HuH-7.5 (cell line): ENCODE measurements around the gene GALNT15.

ENCODE experiments used
- DNase-seq: peaks from one replicate; pipeline ENCODE4 v3.0.0; 2011; ENCODE audit warnings: low spot score

The GALNT15 gene, protein sequence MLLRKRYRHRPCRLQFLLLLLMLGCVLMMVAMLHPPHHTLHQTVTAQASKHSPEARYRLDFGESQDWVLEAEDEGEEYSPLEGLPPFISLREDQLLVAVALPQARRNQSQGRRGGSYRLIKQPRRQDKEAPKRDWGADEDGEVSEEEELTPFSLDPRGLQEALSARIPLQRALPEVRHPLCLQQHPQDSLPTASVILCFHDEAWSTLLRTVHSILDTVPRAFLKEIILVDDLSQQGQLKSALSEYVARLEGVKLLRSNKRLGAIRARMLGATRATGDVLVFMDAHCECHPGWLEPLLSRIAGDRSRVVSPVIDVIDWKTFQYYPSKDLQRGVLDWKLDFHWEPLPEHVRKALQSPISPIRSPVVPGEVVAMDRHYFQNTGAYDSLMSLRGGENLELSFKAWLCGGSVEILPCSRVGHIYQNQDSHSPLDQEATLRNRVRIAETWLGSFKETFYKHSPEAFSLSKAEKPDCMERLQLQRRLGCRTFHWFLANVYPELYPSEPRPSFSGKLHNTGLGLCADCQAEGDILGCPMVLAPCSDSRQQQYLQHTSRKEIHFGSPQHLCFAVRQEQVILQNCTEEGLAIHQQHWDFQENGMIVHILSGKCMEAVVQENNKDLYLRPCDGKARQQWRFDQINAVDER

DNA sequence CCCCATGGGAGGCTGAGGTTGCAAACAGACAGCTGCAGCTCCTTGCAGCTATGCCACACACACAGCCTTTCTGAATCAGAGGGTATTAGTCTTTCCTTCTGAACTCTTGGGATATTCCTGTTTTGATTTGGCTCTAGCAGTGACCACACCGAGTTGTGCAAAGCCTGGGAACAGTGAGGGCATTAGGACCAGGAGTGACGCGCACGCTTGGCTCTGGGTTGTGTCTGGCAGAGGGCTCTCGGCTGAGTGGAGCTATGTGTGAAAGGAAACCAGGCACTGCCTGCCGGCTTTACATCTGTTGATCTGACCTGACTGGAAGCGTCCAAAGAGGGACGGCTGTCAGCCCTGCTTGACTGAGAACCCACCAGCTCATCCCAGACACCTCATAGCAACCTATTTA lies at the start of gene GALNT15:
TSS of gene GALNT15 (plus strand) at position 292 of the 400 bp plus-strand sequence. CDS start 472 bp downstream, outside the sequence.
- no peak for DNase-seq

DNA sequence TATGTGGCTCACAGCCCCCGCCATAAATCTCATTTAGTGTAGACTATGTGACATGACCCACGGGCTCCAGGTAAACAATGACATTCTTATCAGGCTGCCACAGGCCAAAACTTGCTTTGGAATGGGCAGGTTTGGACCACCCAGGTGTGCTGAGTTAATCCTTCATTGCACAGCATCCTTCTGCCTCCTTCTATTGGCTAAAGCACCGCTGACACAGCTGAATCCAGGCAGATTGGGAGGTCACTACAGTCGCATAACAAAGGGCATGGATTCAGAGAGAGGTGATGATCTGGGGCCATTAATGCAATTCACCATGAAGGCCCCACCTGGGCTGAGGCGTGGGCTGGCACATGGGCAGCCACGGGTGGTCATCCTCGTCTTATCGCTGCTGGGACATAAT lies 47.8 kb upstream of the GALNT15 start:
- no peak for DNase-seq

DNA sequence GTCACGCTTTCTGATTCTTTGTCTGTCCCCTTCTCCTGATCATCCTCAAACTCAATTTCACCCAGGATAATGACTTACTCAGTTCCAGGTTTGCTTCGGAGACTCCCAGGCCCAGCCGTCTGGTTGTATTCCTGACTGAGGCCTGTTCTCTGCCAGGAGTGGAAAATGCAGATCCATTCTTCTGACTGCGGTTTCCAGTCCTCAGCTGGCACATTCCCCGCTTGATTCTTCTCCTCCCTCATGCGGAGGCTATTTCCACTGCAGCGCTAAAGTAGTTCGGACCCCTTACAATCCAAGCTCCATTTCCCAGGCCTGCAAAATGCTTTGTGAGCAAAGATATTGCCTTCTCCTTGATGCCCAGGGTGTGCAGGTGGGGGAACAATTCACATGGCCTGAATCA lies 47.2 kb upstream of the GALNT15 start:
- DNase-seq, result no peak

DNA sequence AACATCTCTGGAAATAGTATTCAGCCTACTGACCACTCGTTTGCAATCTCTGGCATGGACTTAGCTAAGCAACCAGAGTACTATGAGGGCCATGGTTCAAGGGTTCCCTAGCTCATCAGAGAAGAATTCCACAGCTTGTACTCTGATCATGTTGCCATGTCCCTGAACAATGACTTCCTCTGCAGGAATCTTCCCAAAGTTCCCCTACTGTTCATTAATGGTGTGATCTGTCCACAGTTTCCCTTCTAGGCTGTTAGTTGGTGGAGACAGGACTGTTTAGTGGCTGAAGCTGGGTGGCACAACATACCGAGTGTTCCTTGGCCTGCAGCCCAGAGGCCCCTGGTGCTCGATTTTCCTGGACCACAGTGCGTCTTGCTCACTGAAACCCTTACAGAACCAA lies 44.4 kb upstream of the GALNT15 start:
- no peak for DNase-seq

DNA sequence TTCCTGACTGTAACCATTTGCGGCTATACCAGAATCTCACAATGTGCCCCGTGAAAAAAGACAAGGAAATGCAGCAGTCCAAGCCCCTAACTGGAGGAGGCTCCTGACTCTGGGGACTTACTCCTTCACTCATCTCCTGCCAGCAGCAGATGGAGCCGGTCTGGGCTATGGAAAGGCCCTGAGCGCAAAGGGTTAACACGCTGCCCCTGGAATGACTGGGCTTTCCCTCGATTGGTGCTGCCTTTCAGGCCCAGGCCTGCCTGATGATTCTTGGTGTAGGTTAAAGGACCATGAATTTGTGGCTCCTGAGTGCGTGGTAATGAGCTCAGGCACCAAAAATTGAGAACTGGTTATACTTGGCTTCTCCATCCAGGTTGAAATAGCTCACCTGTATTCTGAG lies 42.3 kb upstream of the GALNT15 start:
- DNase-seq, result no peak

DNA sequence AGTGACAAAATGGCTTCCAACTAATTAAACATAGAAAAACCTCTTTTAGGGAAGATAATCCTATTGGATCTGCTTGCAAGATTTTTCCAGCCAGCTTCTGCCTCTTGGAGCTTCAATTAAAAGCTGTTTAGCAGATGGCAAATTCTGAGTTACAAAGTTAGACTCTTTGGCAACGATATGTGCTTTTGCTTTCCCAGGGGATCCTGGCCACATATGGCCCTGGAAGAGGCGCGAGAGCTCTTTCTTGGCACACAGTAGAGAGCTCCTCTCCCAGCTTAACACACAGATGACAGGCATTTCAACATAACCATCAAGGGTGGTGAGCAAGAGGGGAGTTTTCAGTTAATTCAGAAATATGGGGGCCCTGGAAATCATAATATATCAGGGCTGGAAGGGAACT lies 41.6 kb upstream of the GALNT15 start:
- DNase-seq, result no peak

DNA sequence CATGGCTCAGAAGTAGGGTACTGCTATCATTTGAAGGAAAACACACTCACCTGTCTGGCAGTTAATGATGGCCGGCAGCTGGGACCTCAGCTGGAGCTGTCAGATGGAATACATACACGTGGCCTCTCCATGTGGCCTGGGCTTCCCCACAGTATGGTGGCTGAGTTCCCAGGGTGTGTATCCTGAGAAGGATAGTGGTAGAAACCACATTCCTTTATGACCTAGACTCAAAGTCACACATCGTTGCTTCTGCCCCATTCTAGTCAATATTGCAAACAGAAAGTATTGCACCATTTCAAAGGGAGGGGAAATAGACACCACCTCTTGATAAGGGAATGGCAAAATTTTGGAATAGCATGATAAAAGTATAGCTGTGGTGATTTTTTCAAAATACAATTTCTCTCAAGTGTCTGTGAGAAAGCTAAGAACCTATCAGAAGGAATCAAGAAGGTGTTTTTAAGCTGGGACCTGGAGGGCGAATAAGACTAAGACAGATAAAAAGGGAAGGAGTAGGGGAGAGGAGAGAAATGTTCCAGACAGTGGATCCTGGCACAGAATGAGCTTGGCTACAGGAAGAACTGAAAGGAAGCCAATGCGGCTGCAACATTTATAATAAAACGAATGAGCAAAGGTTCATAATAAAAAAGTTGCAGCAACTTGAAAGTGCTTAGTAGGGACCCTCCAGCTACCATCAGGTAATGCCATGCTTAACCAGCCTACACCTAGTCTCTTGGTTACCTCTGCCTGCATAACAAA lies 40.1 kb upstream of the GALNT15 start:
- DNase-seq, result no peak

DNA sequence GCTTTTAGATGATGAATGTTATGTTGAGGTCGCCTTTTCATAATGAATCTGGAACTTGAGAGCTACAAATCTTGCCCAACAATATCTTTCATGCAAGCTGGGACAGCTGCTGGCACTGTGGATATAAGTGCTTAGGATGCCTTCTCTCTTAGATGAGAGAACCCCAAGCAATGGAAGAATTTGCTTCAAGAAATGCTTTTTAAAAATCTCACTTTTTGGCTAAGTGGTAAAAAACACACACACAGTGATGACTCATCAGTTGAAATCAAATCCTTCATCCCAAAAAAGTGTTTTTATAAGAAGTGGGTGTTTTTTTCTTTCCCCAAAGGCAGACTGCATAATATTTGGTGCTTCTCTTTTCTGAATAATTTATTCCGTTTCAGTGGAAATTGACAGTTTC lies 38.4 kb upstream of the GALNT15 start:
- DNase-seq, result no peak

DNA sequence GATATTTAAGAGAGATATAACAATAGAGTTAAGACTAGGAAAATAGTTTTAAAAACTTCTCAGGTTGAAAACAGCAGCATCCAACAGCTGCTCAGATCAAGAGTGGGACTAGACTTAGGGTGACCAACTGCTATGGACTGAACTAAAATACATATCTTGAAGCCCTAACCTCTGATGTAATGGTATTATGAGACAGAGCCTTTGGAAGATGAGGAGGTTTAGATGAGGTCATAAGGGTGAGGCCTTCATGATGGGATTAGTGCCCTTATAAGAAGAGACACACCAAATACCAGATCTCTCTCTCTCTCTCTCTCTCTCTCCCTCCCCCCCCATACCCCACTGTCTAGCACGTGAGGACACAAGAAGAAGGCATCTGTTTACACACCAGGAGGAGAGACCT lies 37.4 kb upstream of the GALNT15 start:
- DNase-seq, result no peak

DNA sequence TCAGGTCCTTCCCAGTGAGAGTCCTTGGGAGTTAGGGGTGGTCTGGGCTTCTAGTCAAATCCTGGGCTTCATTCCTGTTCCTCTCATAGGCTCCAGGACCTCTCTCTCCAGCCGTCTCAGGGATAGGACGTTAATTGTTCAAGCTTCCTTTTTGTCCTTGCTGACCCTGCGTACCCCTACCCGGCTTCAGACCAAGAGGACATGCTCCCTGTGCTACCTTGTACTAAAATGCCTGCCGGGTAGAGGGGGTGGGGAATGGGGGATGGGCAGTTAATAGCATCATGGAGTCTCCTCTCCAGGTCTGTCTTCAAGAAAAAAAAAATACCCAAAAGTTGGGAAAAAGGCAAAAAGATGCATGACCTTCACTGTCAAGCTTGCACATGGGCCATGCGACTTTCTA lies 36.5 kb upstream of the GALNT15 start:
- no peak for DNase-seq

DNA sequence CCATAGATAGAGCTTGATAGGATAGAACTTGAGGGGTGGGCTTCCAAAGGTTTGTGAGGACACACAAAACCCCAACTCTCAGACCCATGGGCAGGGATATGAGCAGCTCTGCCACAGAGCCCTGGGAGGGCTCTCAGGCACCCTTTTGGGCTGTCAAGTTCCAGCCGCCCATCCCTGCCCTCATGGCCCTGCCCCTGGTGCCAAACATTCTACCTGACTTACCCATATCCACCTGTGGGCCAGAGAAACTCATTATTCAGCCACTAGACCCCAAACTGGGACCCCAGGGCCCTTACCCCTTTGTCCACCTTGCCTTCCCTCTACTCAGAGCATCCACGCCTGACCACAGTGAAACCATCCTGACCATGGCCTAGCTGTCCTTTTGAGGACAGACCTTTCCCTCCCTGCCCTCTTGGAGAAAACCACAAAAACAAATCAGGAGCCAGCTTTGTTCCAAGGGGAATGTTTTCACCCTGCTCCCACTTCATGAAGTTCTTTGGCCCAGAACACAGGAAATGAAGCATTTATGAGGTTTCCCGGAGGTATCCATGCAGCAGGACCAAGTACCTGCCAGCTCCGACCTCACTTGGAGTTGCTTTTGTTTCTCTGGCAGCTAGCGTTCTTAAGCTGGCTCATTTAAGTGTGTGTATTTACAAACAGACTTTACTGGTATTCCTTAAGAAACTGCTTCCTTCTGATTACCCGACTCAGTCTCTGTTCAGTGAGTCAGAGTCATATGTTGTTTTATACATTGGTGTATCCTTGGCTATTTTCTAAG lies 34.2 kb upstream of the GALNT15 start:
- no peak for DNase-seq

DNA sequence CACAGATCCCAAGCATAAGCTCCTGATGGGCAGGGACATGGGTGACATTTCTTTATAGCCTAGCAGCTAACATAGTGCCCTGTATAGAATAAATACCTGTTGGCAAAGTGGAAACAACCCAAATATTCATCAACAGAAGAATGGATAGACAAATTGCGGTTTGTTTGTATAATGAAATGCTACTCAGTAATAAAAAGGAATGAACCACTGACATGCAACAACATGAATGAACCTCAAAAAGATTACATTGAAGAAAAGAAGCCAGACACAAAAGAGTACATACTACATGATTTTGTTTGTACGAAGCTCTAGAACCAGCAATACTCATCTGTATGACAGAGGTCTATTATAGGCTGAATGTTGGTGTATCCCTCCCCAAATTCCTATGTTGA lies 33.6 kb upstream of the GALNT15 start:
- no peak for DNase-seq

DNA sequence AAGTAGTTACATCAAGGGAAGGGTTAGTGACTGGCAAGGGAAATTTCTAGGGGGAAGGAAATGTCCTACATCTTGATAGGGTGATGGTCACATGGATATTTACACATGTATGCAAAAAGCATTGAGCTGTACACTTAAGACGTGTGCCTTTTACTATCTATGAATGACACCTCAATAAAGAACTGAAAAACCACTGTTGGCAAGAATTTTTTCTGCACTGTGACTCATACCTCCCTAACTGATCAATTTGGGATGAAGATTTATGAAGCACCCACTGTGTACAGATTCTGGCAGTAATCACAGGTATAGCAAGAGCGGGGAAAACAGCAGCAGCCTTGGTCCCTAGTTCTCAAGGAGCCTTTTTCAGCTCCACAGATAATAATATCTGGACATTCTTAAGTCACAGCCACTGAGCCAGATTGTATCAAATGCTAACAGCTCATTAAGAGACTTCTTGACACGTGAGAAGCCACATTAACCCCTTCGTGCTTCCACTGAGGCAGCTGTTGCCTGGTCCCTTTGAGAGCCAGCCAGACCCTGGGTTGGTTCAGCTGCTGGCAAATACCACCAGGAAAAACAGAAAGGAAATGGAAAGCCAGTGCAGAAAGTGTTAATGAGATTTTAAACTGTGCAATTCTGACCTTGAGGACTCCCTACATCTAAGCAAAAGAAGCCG lies 32.0 kb upstream of the GALNT15 start:
- no peak for DNase-seq

DNA sequence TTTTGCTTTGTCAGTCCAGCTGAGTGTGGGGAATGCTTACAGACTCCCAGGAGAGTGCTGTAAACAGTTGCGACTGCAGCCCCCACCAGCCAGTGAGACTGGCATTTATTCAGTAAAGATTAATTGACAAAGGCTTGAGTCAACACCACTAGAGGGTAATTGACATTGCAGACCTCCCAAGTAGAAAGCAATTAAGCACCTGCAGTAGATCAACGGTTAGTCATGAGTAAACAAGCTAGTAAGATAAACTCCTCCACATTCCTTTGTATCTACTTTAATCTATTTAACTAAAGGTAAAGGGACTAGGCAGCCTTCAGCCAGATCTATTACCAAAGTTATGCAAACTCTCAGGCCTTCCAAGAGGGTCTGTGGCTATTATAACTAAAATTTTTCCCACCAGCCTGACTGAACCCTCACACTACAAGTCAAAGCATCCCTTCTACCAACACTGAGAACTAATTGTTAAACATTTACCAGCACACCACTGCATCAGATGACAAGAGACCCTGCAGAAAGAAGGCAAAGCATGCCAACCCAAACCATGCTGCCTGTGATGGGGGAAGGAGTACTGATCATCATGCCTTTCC lies 30.5 kb upstream of the GALNT15 start:
- DNase-seq, result no peak

DNA sequence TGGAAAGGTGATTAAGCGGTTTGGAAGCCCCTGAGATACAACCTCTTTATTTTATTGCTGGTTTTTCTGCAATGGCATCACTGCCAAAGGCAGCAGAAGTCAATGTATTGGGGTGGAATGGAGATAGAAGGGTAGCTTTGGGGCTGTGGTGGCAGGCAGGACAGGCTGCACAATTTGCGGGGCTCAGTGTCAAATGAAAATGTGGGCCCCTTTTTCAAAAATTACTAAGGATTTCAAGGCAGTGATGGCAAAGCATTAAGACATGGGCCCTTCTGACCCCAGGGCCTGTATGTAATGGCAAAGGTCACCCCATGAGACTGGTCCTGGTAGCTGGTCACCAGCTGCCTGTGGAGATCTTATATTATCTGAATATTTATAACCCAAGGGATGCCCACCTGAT lies 29.3 kb upstream of the GALNT15 start:
- no peak for DNase-seq

DNA sequence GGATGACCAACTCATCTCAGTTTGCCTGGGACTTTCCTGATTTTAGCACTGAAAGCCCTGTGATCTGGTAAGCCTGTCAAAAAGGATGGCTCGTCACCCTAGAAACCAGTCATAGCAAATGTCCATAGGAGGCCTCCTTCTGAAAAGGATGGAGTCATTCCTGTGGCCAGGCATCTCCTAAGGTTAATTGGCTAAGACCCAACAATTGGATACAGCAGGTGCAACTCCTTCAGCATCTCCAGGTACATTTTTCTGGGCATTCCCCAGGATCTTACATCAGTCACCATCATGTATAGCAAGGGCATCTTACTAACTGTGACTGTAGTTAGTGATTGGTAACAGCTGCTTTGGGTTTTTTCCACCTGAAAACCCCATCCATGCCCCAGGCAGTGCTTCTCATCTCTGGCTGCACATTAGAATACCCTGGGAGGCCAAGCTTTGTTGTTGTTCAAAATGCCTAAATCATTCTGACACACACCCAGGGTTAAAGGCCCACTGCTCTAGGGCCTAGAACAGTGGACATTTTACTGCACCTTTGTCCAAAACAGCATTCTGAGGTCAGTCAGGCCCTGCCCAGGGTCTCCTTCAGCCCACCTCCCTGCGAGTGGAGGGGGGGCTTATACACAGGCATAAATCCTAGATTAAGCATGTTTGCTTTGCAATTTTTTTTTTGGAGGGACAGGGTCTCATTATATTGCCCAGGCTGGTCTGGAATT lies 28.3 kb upstream of the GALNT15 start:
- DNase-seq, result no peak

DNA sequence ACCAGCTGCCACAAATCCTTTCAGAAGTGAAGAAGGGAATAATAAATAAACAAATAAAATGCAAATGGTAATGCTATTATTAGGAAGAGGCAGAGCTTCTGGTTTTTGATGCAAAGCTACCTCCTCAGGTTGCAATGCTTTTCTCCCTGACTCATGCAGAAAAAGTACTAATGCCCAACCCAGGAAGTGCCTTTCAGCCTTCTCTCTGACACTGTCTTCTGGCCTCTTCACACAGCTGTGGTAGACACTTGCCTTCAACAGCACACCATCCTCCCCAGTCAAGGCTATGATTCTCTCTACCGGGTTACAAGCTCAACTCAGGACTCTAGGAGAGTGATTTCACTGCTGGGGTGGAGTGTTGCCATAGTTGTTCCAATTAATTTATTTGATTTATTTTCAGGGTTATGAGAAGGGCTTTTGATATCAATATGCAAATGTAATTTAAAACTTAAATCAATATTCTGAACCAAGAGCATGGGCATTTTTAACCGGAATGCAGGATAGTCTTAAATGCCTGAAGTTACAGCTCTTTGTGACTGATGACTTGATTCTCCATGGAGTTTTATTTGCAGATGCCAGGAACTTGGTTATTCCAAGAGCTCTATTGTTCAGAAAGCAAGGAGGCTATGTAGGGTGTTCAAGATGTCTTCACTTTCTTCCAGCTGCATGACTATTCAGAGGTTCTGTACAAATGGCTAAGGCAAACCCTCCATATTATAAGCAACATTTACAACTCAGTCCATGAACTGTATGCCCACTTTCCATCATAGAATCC lies 27.1 kb upstream of the GALNT15 start:
- no peak for DNase-seq

DNA sequence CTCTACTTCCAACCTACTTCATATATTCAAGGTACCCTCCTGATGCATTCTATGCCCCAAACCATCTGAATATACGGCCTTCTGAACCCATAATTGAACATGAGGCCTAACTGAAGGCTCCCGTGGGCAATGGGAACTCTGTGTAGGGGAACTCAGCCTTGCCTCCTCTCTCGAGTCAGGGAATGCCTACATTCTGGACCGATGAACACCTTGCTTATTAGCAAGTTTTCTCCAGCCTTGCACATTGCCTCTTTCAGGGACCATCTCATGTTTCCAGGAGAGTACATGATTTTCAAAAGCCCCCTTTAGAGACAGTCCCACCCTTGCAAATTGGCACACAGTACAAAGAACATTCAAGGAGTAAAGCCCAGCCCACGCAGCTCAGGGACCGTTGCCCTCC lies 26.3 kb upstream of the GALNT15 start:
- no peak for DNase-seq

DNA sequence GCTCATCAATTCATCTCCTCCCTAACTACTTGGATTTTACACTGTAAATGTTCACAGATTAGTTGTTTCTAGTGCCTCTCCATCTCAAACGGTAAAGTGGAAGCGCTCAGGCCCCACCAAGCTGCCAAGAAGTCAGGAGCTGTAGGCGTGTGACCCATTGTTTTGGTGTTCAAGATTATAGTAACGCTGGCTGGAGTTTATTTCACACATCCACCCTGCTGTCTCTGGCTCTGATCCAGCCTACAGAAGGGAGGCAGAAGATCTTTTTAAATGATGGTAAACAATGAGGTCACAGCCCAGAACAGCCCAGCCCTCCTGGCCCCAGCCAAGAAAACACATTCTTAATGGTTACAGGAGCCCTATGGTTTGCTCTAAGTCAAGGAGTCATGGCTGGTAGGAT lies 25.7 kb upstream of the GALNT15 start:
- no peak for DNase-seq

DNA sequence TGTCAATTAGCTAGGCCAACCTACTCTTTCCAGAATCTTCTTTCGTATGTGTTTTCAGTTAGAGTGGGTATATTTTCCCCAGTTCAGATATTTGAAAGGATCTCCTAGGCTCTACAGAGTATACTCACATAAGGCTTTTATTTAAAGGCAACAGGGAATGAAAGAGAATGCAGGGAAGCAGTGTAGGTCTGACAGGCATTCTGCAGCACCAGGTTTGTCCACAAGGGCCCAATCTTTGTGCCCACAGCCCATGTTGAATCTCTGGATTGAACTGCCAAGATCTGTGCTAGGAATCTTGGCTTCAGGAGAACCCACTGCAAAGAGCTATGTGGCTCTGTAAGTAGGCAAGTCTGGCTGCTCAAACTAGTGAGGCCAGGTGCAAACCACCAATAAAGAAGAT lies 24.2 kb upstream of the GALNT15 start:
- no peak for DNase-seq
